HEK293 (cell line): ENCODE measurements around the gene AGXT.

Source experiments
- CTCF ChIP-seq: fragments of 450-650 bp; formaldehyde crosslinking; IDR thresholded peaks from 2 replicates; pipeline ENCODE4 v1.5.1; 2016; ENCODE audit warnings: missing biosample characterization, missing genetic modification characterization
- GLIS2 ChIP-seq: fragments of 450-650 bp; formaldehyde crosslinking; IDR thresholded peaks from 2 replicates; pipeline ENCODE4 v1.5.1; 2016; ENCODE audit warnings: missing biosample characterization, missing genetic modification characterization
- HIC1 ChIP-seq: fragments of 450-650 bp; formaldehyde crosslinking; IDR thresholded peaks from 2 replicates; pipeline ENCODE4 v1.5.1; 2016; ENCODE audit warnings: missing biosample characterization, missing genetic modification characterization
- INSM2 ChIP-seq: fragments of 450-650 bp; formaldehyde crosslinking; IDR thresholded peaks from 2 replicates; pipeline ENCODE4 v1.5.1; 2016; ENCODE audit warnings: missing biosample characterization, missing genetic modification characterization
- MYNN ChIP-seq: fragments of 450-650 bp; formaldehyde crosslinking; IDR thresholded peaks from 2 replicates; pipeline ENCODE4 v1.5.1; 2016; ENCODE audit warnings: missing biosample characterization, missing genetic modification characterization, borderline replicate concordance
- OVOL3 ChIP-seq: fragments of 450-650 bp; formaldehyde crosslinking; IDR thresholded peaks from 2 replicates; pipeline ENCODE4 v1.5.1; 2016; ENCODE audit warnings: missing biosample characterization, missing genetic modification characterization
- PATZ1 ChIP-seq: fragments of 450-650 bp; formaldehyde crosslinking; IDR thresholded peaks from 2 replicates; pipeline ENCODE4 v1.5.1; 2016; ENCODE audit warnings: missing biosample characterization, missing genetic modification characterization
- RBAK ChIP-seq: fragments of 450-650 bp; formaldehyde crosslinking; IDR thresholded peaks from 2 replicates; pipeline ENCODE4 v1.5.1; 2016; ENCODE audit warnings: missing biosample characterization, missing genetic modification characterization
- WT1 ChIP-seq: fragments of 450-650 bp; formaldehyde crosslinking; IDR thresholded peaks from 2 replicates; pipeline ENCODE4 v1.5.1; 2016; ENCODE audit warnings: missing biosample characterization, missing genetic modification characterization
- ZBTB26 ChIP-seq: fragments of 450-650 bp; formaldehyde crosslinking; optimal IDR thresholded peaks from 2 replicates; pipeline ENCODE3; 2016; ENCODE audit warnings: missing biosample characterization, mild to moderate bottlenecking, missing genetic modification characterization
- ZBTB48 ChIP-seq: fragments of 450-650 bp; formaldehyde crosslinking; IDR thresholded peaks from 2 replicates; pipeline ENCODE4 v1.5.1; 2016; ENCODE audit warnings: missing biosample characterization, missing genetic modification characterization
- ZNF121 ChIP-seq: fragments of 450-650 bp; formaldehyde crosslinking; IDR thresholded peaks from 2 replicates; pipeline ENCODE4 v1.5.1; 2016; ENCODE audit warnings: missing biosample characterization, missing genetic modification characterization
- ZNF138 ChIP-seq: fragments of 450-650 bp; formaldehyde crosslinking; IDR thresholded peaks from 2 replicates; pipeline ENCODE4 v1.5.1; 2016; ENCODE audit warnings: missing biosample characterization, missing genetic modification characterization, borderline replicate concordance
- ZNF16 ChIP-seq: fragments of 450-650 bp; formaldehyde crosslinking; IDR thresholded peaks from 2 replicates; pipeline ENCODE4 v1.5.1; 2016; ENCODE audit warnings: low read depth, missing biosample characterization, missing genetic modification characterization
- ZNF23 ChIP-seq: fragments of 450-650 bp; formaldehyde crosslinking; IDR thresholded peaks from 2 replicates; pipeline ENCODE4 v1.5.1; 2016; ENCODE audit warnings: missing biosample characterization, missing genetic modification characterization, borderline replicate concordance
- ZNF248 ChIP-seq: fragments of 450-650 bp; formaldehyde crosslinking; IDR thresholded peaks from 2 replicates; pipeline ENCODE4 v1.5.1; 2017; ENCODE audit warnings: missing biosample characterization, missing genetic modification characterization
- ZNF302 ChIP-seq: fragments of 450-650 bp; formaldehyde crosslinking; IDR thresholded peaks from 2 replicates; pipeline ENCODE4 v1.5.1; 2016; ENCODE audit warnings: missing biosample characterization, missing genetic modification characterization, low read depth
- ZNF514 ChIP-seq: fragments of 450-650 bp; formaldehyde crosslinking; IDR thresholded peaks from 2 replicates; pipeline ENCODE4 v1.5.1; 2016; ENCODE audit warnings: missing biosample characterization, missing genetic modification characterization
- ZNF530 ChIP-seq: fragments of 450-650 bp; formaldehyde crosslinking; IDR thresholded peaks from 2 replicates; pipeline ENCODE4 v1.5.1; 2016; ENCODE audit warnings: low read depth, missing biosample characterization, missing genetic modification characterization
- ZNF600 ChIP-seq: fragments of 450-650 bp; formaldehyde crosslinking; IDR thresholded peaks from 2 replicates; pipeline ENCODE4 v1.5.1; 2016; ENCODE audit warnings: missing biosample characterization, missing genetic modification characterization
- ZNF624 ChIP-seq: fragments of 450-650 bp; formaldehyde crosslinking; IDR thresholded peaks from 2 replicates; pipeline ENCODE4 v1.5.1; 2017; ENCODE audit warnings: missing biosample characterization, missing genetic modification characterization
- ZNF639 ChIP-seq: fragments of 450-650 bp; formaldehyde crosslinking; IDR thresholded peaks from 2 replicates; pipeline ENCODE4 v1.5.1; 2016; ENCODE audit warnings: missing biosample characterization, missing genetic modification characterization
- ZSCAN16 ChIP-seq: fragments of 450-650 bp; formaldehyde crosslinking; IDR thresholded peaks from 2 replicates; pipeline ENCODE4 v1.5.1; 2016; ENCODE audit warnings: missing biosample characterization, missing genetic modification characterization

The AGXT gene

GRCh38 chr2:240905176-240905781, 36.7 kb downstream of the AGXT start (continued):
- TF ChIP-seq INSM2 (no peak), ZNF138 (tag by site-specific recombination) (no peak), PATZ1 (tag by site-specific recombination) (peak; percentile 34; the same call in 1 of the 2 replicates), CTCF (0 out of 2 replicates have a peak, but pooled peaks have one; percentile 16), ZSCAN16 (tag by site-specific recombination) (no peak), ZNF121 (no peak), ZNF639 (no peak), ZNF514 (tag by site-specific recombination) (no peak), GLIS2 (tag by site-specific recombination) (0 out of 2 replicates have a peak, but pooled peaks have one; percentile 34), ZNF23 (tag by site-specific recombination) (no peak), ZNF624 (no peak), ZBTB26 (tag by site-specific recombination) (no peak), WT1 (tag by site-specific recombination) (no peak), ZBTB48 (tag by site-specific recombination) (0 out of 2 replicates have a peak, but pooled peaks have one; percentile 26), ZNF248 (no peak), ZNF530 (no peak), HIC1 (no peak), ZNF600 (tag by site-specific recombination) (no peak), ZNF16 (tag by site-specific recombination) (no peak), ZNF302 (no peak), MYNN (no peak), RBAK (tag by site-specific recombination) (no peak), OVOL3 (no peak)
